Upper lobe of left lung (tissue), 4 donors: Measurements from ENCODE around the gene IGHMBP2.

Experiments
- CTCF ChIP-seq, 6 experiments: fragments of 450-650 bp in 4 of 6; fragments of 200-600 bp in 2 of 6; sonication (generic) in 2 of 6; IDR thresholded peaks; one replicate each; pipeline ENCODE4 v1.5.1; 2016 to 2019; ENCODE audit warnings: antibody characterized with exemption in 6 of 6
- EP300 ChIP-seq, 4 donors: sonication (generic); formaldehyde crosslinking; IDR thresholded peaks; one replicate each; pipeline ENCODE4 v1.5.1; 2017; ENCODE audit warnings: antibody characterized with exemption in 4 of 4, control low read depth in 2 of 4
- POLR2A ChIP-seq, 4 donors: fragments of 450-650 bp; IDR thresholded peaks; one replicate each; pipeline ENCODE4 v1.5.1; 2016 to 2017; ENCODE audit warnings: antibody characterized with exemption in 4 of 4, mild to moderate bottlenecking in 2 of 4
- POLR2AphosphoS5 ChIP-seq, 2 donors: sonication (generic); formaldehyde crosslinking; IDR thresholded peaks; one replicate each; pipeline ENCODE4 v1.5.1; 2017; ENCODE audit warnings: antibody characterized with exemption in 2 of 2

GRCh38 chr11:68880851-68881250 is 22.8 kb upstream of the IGHMBP2 start:
- TF ChIP-seq POLR2A (IDR thresholded peaks at IDR 0.05) (no peak), POLR2AphosphoS5 (IDR thresholded peaks at IDR 0.05) (no peak), EP300 (IDR thresholded peaks at IDR 0.05) (no peak), CTCF (IDR thresholded peaks at IDR 0.05) (no peak)
